Mesendoderm (in vitro differentiated cells): Measurements from ENCODE around the gene DNAJB7.

Source experiments
- DNase-seq: peaks from one replicate; pipeline ENCODE4 v3.0.0; 2013
- H2AK5ac ChIP-seq: 2 replicates; pipeline ENCODE4 v1.6.1; 2013; ENCODE audit warnings: low read length, inconsistent platforms
- H2BK120ac ChIP-seq: 2 replicates; pipeline ENCODE4 v1.6.1; 2013; ENCODE audit warnings: low read depth, mild to moderate bottlenecking, low read length, moderate library complexity, mixed read lengths
- H2BK15ac ChIP-seq: replicated peaks from 2 replicates; pipeline ENCODE4 v1.6.1; 2013; ENCODE audit warnings: low read depth, mild to moderate bottlenecking, moderate library complexity
- H2BK5ac ChIP-seq: 2 replicates; pipeline ENCODE4 v1.6.1; 2013; ENCODE audit warnings: low read length, inconsistent platforms
- H3K18ac ChIP-seq: 2 replicates; pipeline ENCODE4 v1.6.1; 2013; ENCODE audit warnings: mild to moderate bottlenecking, low read length, mixed read lengths
- H3K23ac ChIP-seq: one replicate; pipeline ENCODE4 v1.6.1; 2013; ENCODE audit warnings: low read length
- H3K27ac ChIP-seq: 2 replicates; pipeline ENCODE4 v1.5.1; 2013; ENCODE audit warnings: low read depth, mild to moderate bottlenecking, inconsistent platforms, low read length, moderate library complexity
- H3K27me3 ChIP-seq: 2 replicates; pipeline ENCODE4 v1.6.1; 2013; ENCODE audit warnings: low read length, control low read depth, mild to moderate bottlenecking, inconsistent platforms; ENCODE audit not compliant: insufficient read depth, poor library complexity
- H3K36me3 ChIP-seq: 2 replicates; pipeline ENCODE4 v1.6.1; 2013; ENCODE audit warnings: low read length, inconsistent platforms; ENCODE audit not compliant: control insufficient read depth, insufficient read depth
- H3K4ac ChIP-seq: one replicate; pipeline ENCODE4 v1.6.1; 2013; ENCODE audit warnings: low read depth, mild to moderate bottlenecking, low read length, moderate library complexity
- H3K4me1 ChIP-seq: 2 replicates; pipeline ENCODE4 v1.6.1; 2013; ENCODE audit warnings: low read depth, low read length, inconsistent platforms; ENCODE audit not compliant: control insufficient read depth
- H3K4me2 ChIP-seq: 2 replicates; pipeline ENCODE4 v1.6.1; 2013; ENCODE audit warnings: low read length
- H3K4me3 ChIP-seq: 2 replicates; pipeline ENCODE4 v1.5.1; 2013; ENCODE audit warnings: mild to moderate bottlenecking, low read length
- H3K56ac ChIP-seq: one replicate; pipeline ENCODE4 v1.6.1; 2013; ENCODE audit warnings: low read length
- H3K79me1 ChIP-seq: 2 replicates; pipeline ENCODE4 v1.6.1; 2013; ENCODE audit warnings: low read length, inconsistent platforms
- H3K79me2 ChIP-seq: 2 replicates; pipeline ENCODE4 v1.6.1; 2013; ENCODE audit warnings: mild to moderate bottlenecking, low read length; ENCODE audit not compliant: control insufficient read depth, insufficient read depth
- H3K9ac ChIP-seq: 2 replicates; pipeline ENCODE4 v1.6.1; 2013; ENCODE audit warnings: low read length, inconsistent platforms
- H4K5ac ChIP-seq: one replicate; pipeline ENCODE4 v1.6.1; 2013; ENCODE audit warnings: low read length
- H4K8ac ChIP-seq: one replicate; pipeline ENCODE4 v1.6.1; 2013; ENCODE audit warnings: low read depth, mild to moderate bottlenecking, control low read depth, low read length, moderate library complexity
- WGBS: extraction: QIAGEN DNeasy Blood & Tissue Kit; methylation state at CpG from one replicate; pipeline ENCODE4 v1.1.7; 2013; ENCODE audit warnings: low lambda C conversion rate, missing lambda C conversion rate; ENCODE audit not compliant: insufficient coverage; ENCODE audit errors: extremely low coverage; 5-methylcytosine and 5-hydroxymethylcytosine counted together

DNAJB7 gene

DNA sequence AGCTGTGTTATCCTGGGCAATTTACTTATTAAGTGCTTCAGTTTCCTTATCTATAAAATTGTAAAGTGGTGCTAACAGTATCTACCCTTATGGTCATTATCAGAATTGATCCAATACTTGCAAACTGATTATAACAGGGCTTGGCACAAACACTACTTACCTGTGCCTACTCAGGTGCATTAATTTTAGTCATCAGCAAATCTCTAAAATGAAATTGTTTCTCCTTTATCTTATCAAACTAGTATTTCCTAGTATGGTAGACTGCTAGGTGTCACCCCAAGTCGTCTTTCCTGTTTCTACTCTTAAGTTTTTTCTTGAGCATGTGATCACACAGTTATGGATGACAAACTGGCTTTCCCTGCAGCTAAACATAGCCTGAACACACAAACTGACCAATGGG is 38.5 kb downstream of the DNAJB7 start:
- peaks cover 2% of the 10 kb centered on the region for H3K79me2 ChIP-seq
- H3K56ac ChIP-seq = no peak overlapping the region
- H3K79me1 ChIP-seq = peaks cover 2% of the 10 kb centered on the region
- H3K4me2 ChIP-seq = no peak overlapping the region
- DNase-seq = no peak
- no peak overlapping the region for H2BK5ac ChIP-seq
- no peak overlapping the region for H4K8ac ChIP-seq
- no peak overlapping the region for H2AK5ac ChIP-seq
- no peak overlapping the region for H2BK15ac ChIP-seq
- H3K23ac ChIP-seq = no peak overlapping the region
- H4K5ac ChIP-seq = no peak overlapping the region
- H3K27me3 ChIP-seq = no peaks in the 10 kb centered on the region
- no peak overlapping the region for H3K4ac ChIP-seq
- no peak overlapping the region for H3K18ac ChIP-seq
- H3K4me1 ChIP-seq = no peaks in the 10 kb centered on the region
- no peaks in the 10 kb centered on the region for H3K36me3 ChIP-seq
- no CpG with 5 or more reads among the region's 1 CpG for WGBS
- no peak overlapping the region for H2BK120ac ChIP-seq
- H3K9ac ChIP-seq = no peak overlapping the region
- no peak overlapping the region for H3K27ac ChIP-seq
- no peak overlapping the region for H3K4me3 ChIP-seq

DNA sequence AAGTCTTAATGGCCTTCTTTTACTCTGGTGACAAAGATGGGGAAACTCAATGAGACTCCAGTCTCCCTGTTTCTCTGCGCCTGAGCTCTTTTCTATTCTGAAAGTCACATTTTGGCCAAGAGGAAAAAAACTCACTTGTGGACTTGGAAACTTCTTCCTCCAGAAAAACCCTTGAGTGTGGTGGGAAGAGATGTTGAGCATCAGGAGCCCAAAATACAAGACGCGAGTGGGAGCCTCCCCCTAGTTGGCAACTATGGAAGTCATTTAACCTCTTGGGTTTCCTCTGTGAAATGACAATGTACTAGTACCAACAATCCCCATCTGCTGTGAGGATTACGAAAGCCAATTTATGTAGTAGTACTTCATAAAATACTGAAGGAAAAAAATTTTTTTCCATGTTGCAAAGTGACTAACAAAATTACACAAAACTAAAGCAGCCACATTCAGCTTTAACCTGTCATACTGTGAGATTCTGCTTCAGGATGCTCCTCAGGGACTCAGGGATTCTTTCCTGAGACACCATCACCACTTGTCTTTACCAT is 42.2 kb downstream of the DNAJB7 start:
- Histone ChIP-seq H3K23ac (no peak overlapping the region), H3K4me2 (peak overlapping the region; percentile 59), H3K27me3 (no peaks in the 10 kb centered on the region), H4K5ac (no peak overlapping the region), H2AK5ac (no peak overlapping the region), H2BK15ac (no peak overlapping the region), H2BK120ac (no peak overlapping the region), H4K8ac (no peak overlapping the region), H3K18ac (no peak overlapping the region), H3K27ac (peak overlapping the region; percentile 41), H3K36me3 (no peaks in the 10 kb centered on the region), H3K56ac (peak overlapping the region; percentile 76), H3K4me3 (no peak overlapping the region), H3K79me2 (peaks cover 24% of the 10 kb centered on the region), H2BK5ac (no peak overlapping the region), H3K4me1 (peaks cover 2% of the 10 kb centered on the region), H3K9ac (peak overlapping the region; percentile 72), H3K79me1 (peaks cover 14% of the 10 kb centered on the region), H3K4ac (no peak overlapping the region)
- no peak for DNase-seq
- no CpG with 5 or more reads among the region's 4 CpGs for WGBS

DNA sequence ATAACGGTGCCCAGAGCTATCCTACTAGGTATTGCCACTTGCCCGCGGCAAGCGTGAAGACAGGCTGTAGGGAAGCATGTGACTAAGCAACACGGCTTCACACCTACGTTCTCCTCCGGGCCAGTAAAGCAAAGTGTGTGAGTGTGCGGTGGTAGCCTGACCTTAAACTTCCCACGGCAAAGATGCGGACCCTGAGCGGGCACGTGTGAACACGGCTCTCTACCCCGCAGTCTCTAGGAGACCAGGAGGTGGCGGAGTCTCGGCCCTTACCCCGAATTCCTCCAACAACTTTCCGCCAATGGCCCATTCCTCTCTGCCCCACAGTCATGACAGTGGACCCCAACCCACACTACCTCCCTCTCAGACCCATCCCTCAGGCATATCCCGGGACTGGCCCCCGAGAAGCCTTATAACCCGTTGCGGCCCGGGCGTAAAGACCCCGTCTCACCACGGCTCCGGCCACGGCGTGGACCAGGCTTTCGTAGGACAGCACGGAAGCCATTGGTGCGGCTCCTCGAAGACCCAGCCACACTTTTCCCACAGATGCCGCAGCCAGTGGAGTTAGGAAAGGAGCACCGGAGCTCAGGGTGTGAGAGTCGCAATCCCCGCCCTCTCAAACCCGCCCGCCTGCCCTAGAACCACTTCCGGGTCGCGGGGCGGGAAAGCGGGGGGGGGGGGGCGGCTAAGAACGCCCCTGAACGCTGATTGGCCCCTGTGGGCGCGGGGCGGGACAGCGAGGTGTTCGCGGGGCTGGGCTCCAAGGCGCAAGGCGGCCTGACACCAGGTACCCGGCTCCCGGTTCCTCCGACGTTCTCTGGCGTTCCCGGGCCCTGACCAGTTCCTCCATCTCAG is 42.9 kb downstream of the DNAJB7 start, which contains the start of gene SLC25A17:
Gene SLC25A17 (minus strand): TSS at position 600 of the 852 bp plus-strand sequence. CDS start 98 bp downstream, at position 502.
- Histone ChIP-seq H4K5ac (no peak within 1 kb of the TSS), H4K8ac (no peak within 1 kb of the TSS), H2BK5ac (peak within 1 kb of the TSS; percentile 27), H3K4me1 (peaks cover 2% of the 10 kb centered on the region), H3K79me2 (peaks cover 24% of the 10 kb centered on the region), H3K18ac (peak within 1 kb of the TSS; percentile 72), H3K27ac (peak within 1 kb of the TSS; percentile 59), H3K56ac (peak within 1 kb of the TSS; percentile 95), H2BK120ac (no peak within 1 kb of the TSS), H3K79me1 (peaks cover 14% of the 10 kb centered on the region), H3K9ac (peak within 1 kb of the TSS; percentile 96), H3K4me3 (peak within 1 kb of the TSS; percentile 97), H3K4me2 (peak within 1 kb of the TSS; percentile 72), H3K27me3 (no peaks in the 10 kb centered on the region), H3K4ac (peak within 1 kb of the TSS; percentile 17), H3K36me3 (no peaks in the 10 kb centered on the region), H2BK15ac (no peak within 1 kb of the TSS), H2AK5ac (no peak within 1 kb of the TSS), H3K23ac (peak within 1 kb of the TSS; percentile 54)
- WGBS = no CpG with 5 or more reads among the region's 61 CpGs
- peak; percentile 94 for DNase-seq

DNA sequence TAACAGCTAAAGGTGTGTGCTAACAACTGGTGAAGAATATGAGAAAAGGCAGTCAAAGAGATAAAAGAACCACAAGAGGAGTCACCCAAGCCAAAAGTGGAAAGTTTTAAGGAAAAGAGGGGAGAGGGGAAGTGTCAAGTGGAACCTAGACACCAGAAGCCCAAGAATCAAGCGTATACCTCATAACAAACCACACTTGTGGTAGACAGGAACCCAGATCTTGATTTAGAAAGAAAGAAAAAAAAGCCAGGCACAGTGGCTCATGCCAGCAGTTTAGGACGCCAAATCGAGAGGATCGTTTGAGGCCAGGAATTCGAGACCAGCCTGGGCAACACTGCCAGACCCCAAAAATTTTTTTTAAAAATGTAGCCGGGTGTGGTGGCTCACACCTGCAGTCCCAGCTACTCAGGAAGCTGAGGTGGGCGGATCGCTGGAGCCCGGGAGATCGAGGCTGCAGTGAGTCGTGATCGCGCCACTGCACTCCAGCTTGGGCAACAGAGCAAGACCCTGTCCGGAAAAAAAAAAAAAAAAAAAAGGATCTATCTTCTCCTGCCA is 43.6 kb downstream of the DNAJB7 start:
- Histone ChIP-seq H3K27me3 (no peaks in the 10 kb centered on the region), H2BK120ac (no peak overlapping the region), H3K9ac (peak overlapping the region; percentile 96), H2AK5ac (no peak overlapping the region), H2BK15ac (no peak overlapping the region), H3K4me1 (peaks cover 2% of the 10 kb centered on the region), H2BK5ac (no peak overlapping the region), H3K56ac (peak overlapping the region; percentile 95), H3K4ac (no peak overlapping the region), H3K79me2 (peaks cover 24% of the 10 kb centered on the region), H3K36me3 (no peaks in the 10 kb centered on the region), H3K4me2 (peak overlapping the region; percentile 72), H3K4me3 (peak overlapping the region; percentile 97), H4K5ac (no peak overlapping the region), H3K18ac (no peak overlapping the region), H3K27ac (no peak overlapping the region), H4K8ac (no peak overlapping the region), H3K79me1 (peaks cover 14% of the 10 kb centered on the region), H3K23ac (no peak overlapping the region)
- WGBS = no CpG with 5 or more reads among the region's 14 CpGs
- peak; percentile 4 for DNase-seq

DNA sequence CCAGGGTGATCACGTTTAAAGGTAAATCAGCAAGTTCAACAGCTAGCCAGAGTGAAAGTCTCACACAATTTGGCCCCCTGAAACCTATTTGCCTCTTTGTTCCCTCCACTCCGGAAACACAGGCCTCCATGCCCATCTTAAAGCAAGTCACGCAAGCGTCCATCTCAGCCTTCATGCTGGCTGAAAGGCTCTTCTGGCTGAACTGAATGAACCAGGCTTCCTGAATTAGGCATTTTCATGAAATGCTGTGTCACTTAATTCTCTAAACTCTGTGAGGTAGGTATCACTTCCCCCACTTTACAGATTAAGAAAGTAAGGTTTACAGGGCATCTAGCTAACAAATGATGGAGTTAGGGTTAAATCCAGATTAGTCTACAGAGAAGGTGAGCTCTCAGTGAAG is 44.2 kb downstream of the DNAJB7 start:
- peaks cover 14% of the 10 kb centered on the region for H3K79me1 ChIP-seq
- no peak overlapping the region for H3K23ac ChIP-seq
- no peak overlapping the region for H3K4ac ChIP-seq
- H3K56ac ChIP-seq = peak overlapping the region; percentile 34
- peak overlapping the region; percentile 11 for H3K9ac ChIP-seq
- no peak overlapping the region for H2BK5ac ChIP-seq
- peaks cover 2% of the 10 kb centered on the region for H3K4me1 ChIP-seq
- peaks cover 24% of the 10 kb centered on the region for H3K79me2 ChIP-seq
- no peak overlapping the region for H2BK120ac ChIP-seq
- no peak overlapping the region for H3K4me2 ChIP-seq
- H4K8ac ChIP-seq = no peak overlapping the region
- WGBS = no CpG with 5 or more reads among the region's 4 CpGs
- DNase-seq = no peak
- H3K27ac ChIP-seq = no peak overlapping the region
- H4K5ac ChIP-seq = no peak overlapping the region
- H2BK15ac ChIP-seq = no peak overlapping the region
- H3K36me3 ChIP-seq = no peaks in the 10 kb centered on the region
- no peak overlapping the region for H3K18ac ChIP-seq
- H2AK5ac ChIP-seq = no peak overlapping the region
- H3K4me3 ChIP-seq = no peak overlapping the region
- H3K27me3 ChIP-seq = no peaks in the 10 kb centered on the region
